GM12872 (cell line): ENCODE measurements around the gene CAST.

Experiments
- CTCF ChIP-seq: IDR thresholded peaks from 3 replicates; pipeline ENCODE4 v1.5.1; 2011; ENCODE audit warnings: low read depth, mild to moderate bottlenecking, low read length, moderate library complexity; ENCODE audit not compliant: insufficient read depth

The CAST gene

GRCh38 chr5:96662725-96663518, 746 bp downstream of the CAST start:
- no peak for TF ChIP-seq CTCF

- TF ChIP-seq CTCF: no peak
Measured at GRCh38 chr5:96663608-96664007, 1.4 kb downstream of the CAST start.

- no peak for TF ChIP-seq CTCF
Measured at GRCh38 chr5:96664669-96665068, 2.5 kb downstream of the CAST start.

- no peak for TF ChIP-seq CTCF
Measured at GRCh38 chr5:96668725-96669124, 6.5 kb downstream of the CAST start.

- TF ChIP-seq CTCF: no peak
Measured at GRCh38 chr5:96669909-96670308, 7.7 kb downstream of the CAST start.

- TF ChIP-seq CTCF: no peak
Measured at GRCh38 chr5:96671441-96671840, 9.3 kb downstream of the CAST start.

GRCh38 chr5:96673127-96673526, 11.0 kb downstream of the CAST start:
- no peak for TF ChIP-seq CTCF
